IMR-90 (cell line): ENCODE data around the gene IGF2. TPM values are rescaled to one million over a fixed set of nuclear protein-coding genes. Genes with fewer than 3 reads are reported as not detected.

Source experiments
- ATAC-seq: fragments of 200-7000 bp; cut with Tn5 transposase; 2 replicates; pipeline ENCODE4 v1.9.1; 2020; ENCODE audit warnings: low read depth, mild to moderate bottlenecking, moderate library complexity
- BruUV-seq: library from RNA; stranded (reverse); fragments of 400-500 nt; replicated peaks from 2 replicates; lab custom pipeline; 2021; lab: Mats Ljungman, UMichigan
- CTCF ChIA-PET: fragments of 300-600 bp; formaldehyde crosslinking; extraction: SDS; loops from one replicate; lab custom pipeline; 2021; ENCODE audit warnings: antibody characterized with exemption; lab: Yijun Ruan, JAX
- POLR2A ChIA-PET: fragments of 300-600 bp; sonication (Branson Sonifier 250); formaldehyde crosslinking; loops from one replicate; lab custom pipeline; 2022; ENCODE audit warnings: antibody characterized with exemption; ENCODE audit not compliant: unreplicated experiment; lab: Charles Lee
- DNase-seq: peaks from one replicate; pipeline ENCODE4 v3.0.0; 2013
- H2AFZ ChIP-seq: replicated peaks from 2 replicates; pipeline ENCODE3; 2013; ENCODE audit warnings: low read length, mild to moderate bottlenecking; ENCODE audit not compliant: poor library complexity
- H2AK5ac ChIP-seq: 2 replicates; pipeline ENCODE4 v1.6.1; 2013; ENCODE audit warnings: low read depth, low read length, inconsistent platforms
- H2AK9ac ChIP-seq: replicated peaks from 2 replicates; pipeline ENCODE3; 2013; ENCODE audit warnings: mild to moderate bottlenecking, low read depth, low read length, moderate library complexity; ENCODE audit not compliant: poor library complexity
- H2BK120ac ChIP-seq: 2 replicates; pipeline ENCODE4 v1.6.1; 2013; ENCODE audit warnings: low read depth, low read length, inconsistent platforms
- H2BK15ac ChIP-seq: 3 replicates; pipeline ENCODE4 v1.6.1; 2013; ENCODE audit warnings: low read depth, low read length, inconsistent platforms
- H2BK20ac ChIP-seq: 2 replicates; pipeline ENCODE4 v1.6.1; 2013; ENCODE audit warnings: low read depth, mild to moderate bottlenecking, inconsistent platforms, low read length, moderate library complexity
- H2BK5ac ChIP-seq: 2 replicates; pipeline ENCODE4 v1.6.1; 2013; ENCODE audit warnings: mild to moderate bottlenecking, low read depth, low read length, inconsistent platforms; ENCODE audit not compliant: poor library complexity, severe bottlenecking
- H3K14ac ChIP-seq: replicated peaks from 2 replicates; pipeline ENCODE4 v1.6.1; 2013; ENCODE audit warnings: low read depth, low read length, inconsistent platforms
- H3K18ac ChIP-seq: 2 replicates; pipeline ENCODE4 v1.6.1; 2013; ENCODE audit warnings: low read depth, low read length, control low read depth
- H3K23ac ChIP-seq: 2 replicates; pipeline ENCODE4 v1.6.1; 2013; ENCODE audit warnings: low read depth, low read length, inconsistent platforms
- H3K27ac ChIP-seq: 2 replicates; pipeline ENCODE4 v1.5.1; 2013; ENCODE audit warnings: mild to moderate bottlenecking, control low read depth, low read length; ENCODE audit not compliant: insufficient read depth
- H3K27me3 ChIP-seq: 2 replicates; pipeline ENCODE4 v1.6.1; 2013; ENCODE audit warnings: low read length; ENCODE audit not compliant: control insufficient read depth, insufficient read depth
- H3K36me3 ChIP-seq: 2 replicates; pipeline ENCODE4 v1.6.1; 2013; ENCODE audit warnings: low read length, mixed read lengths; ENCODE audit not compliant: control insufficient read depth, insufficient read depth
- H3K4ac ChIP-seq: 2 replicates; pipeline ENCODE4 v1.6.1; 2013; ENCODE audit warnings: low read depth, low read length, inconsistent platforms
- H3K4me1 ChIP-seq: 2 replicates; pipeline ENCODE4 v1.6.1; 2013; ENCODE audit warnings: low read length, mixed read lengths; ENCODE audit not compliant: control insufficient read depth, insufficient read depth
- H3K4me2 ChIP-seq: 2 replicates; pipeline ENCODE4 v1.6.1; 2013; ENCODE audit warnings: low read depth, mild to moderate bottlenecking, control low read depth, low read length, moderate library complexity
- H3K4me3 ChIP-seq: 2 replicates; pipeline ENCODE4 v1.5.1; 2013; ENCODE audit warnings: low read depth, mild to moderate bottlenecking, control low read depth, low read length, moderate library complexity; ENCODE audit not compliant: insufficient read depth
- H3K56ac ChIP-seq: 2 replicates; pipeline ENCODE4 v1.6.1; 2013; ENCODE audit warnings: low read length, inconsistent platforms; ENCODE audit not compliant: insufficient read depth; ENCODE audit errors: extremely low read depth
- H3K79me1 ChIP-seq, 2 experiments: 2 replicates each; pipeline ENCODE4 v1.6.1; 2013; ENCODE audit warnings: low read length in 2 of 2, inconsistent platforms in 1 of 2, low read depth in 1 of 2
- H3K9ac ChIP-seq: 2 replicates; pipeline ENCODE4 v1.6.1; 2013; ENCODE audit warnings: low read depth, low read length, control low read depth
- H3K9me1 ChIP-seq: 2 replicates; pipeline ENCODE4 v1.6.1; 2013; ENCODE audit warnings: low read length, inconsistent platforms; ENCODE audit not compliant: insufficient read depth
- H3K9me3 ChIP-seq: 2 replicates; pipeline ENCODE4 v1.6.1; 2013; ENCODE audit warnings: low read length; ENCODE audit not compliant: control insufficient read depth, insufficient read depth
- H4K20me1 ChIP-seq: 2 replicates; pipeline ENCODE4 v1.6.1; 2013; ENCODE audit warnings: low read length, inconsistent platforms; ENCODE audit not compliant: insufficient read depth
- H4K5ac ChIP-seq: 2 replicates; pipeline ENCODE4 v1.6.1; 2013; ENCODE audit warnings: mild to moderate bottlenecking, low read depth, low read length, control low read depth
- H4K8ac ChIP-seq, 2 experiments: 2 replicates each; pipeline ENCODE4 v1.6.1; 2013; ENCODE audit warnings: low read depth in 2 of 2, low read length in 2 of 2, control low read depth in 1 of 2, inconsistent platforms in 1 of 2
- H4K91ac ChIP-seq: 2 replicates; pipeline ENCODE4 v1.6.1; 2013; ENCODE audit warnings: low read depth, low read length, inconsistent platforms; ENCODE audit not compliant: insufficient read depth
- BHLHE40 ChIP-seq: fragments of 150-350 bp; IDR thresholded peaks from 2 replicates; pipeline ENCODE4 v1.6.1; 2016; ENCODE audit warnings: mild to moderate bottlenecking, low read depth, low read length
- CEBPB ChIP-seq: IDR thresholded peaks from 2 replicates; pipeline ENCODE4 v1.6.1; 2012; ENCODE audit warnings: low read depth, low read length, improper control_type of control experiment
- FOS ChIP-seq: fragments of 150-350 bp; IDR thresholded peaks from 2 replicates; pipeline ENCODE4 v1.6.1; 2016; ENCODE audit warnings: low read depth, low read length
- MAFK ChIP-seq: IDR thresholded peaks from 2 replicates; pipeline ENCODE4 v1.6.1; 2012; ENCODE audit warnings: low read depth, low read length, improper control_type of control experiment
- MAZ ChIP-seq: IDR thresholded peaks from 2 replicates; pipeline ENCODE4 v1.6.1; 2012; ENCODE audit warnings: low read depth, mild to moderate bottlenecking, low read length, improper control_type of control experiment, moderate library complexity, borderline replicate concordance
- POLR2A ChIP-seq: IDR thresholded peaks from 2 replicates; pipeline ENCODE4 v1.6.1; 2012; ENCODE audit warnings: mild to moderate bottlenecking, low read depth, low read length
- RAD21 ChIP-seq: IDR thresholded peaks from 2 replicates; pipeline ENCODE4 v1.6.1; 2012; ENCODE audit warnings: low read length, improper control_type of control experiment
- SMC3 ChIP-seq: fragments of 150-350 bp; IDR thresholded peaks from 2 replicates; pipeline ENCODE4 v1.6.1; 2016; ENCODE audit warnings: low read depth, mild to moderate bottlenecking, antibody characterized with exemption, low read length, moderate library complexity
- WGBS, 2 experiments: methylation state at CpG; one replicate each; pipeline versions ENCODE4 v1.1.5 to v1.1.7; 2013; ENCODE audit warnings: missing lambda C conversion rate in 2 of 2; ENCODE audit not compliant: insufficient read length in 1 of 2; ENCODE audit errors: extremely low coverage in 2 of 2; 5-methylcytosine and 5-hydroxymethylcytosine counted together
- dilution Hi-C: fragments of 300-500 bp; cut with HindIII; formaldehyde crosslinking; loops from one replicate; pipeline ENCODE4 v1.14.3; 2018; ENCODE audit warnings: low sequenced_read_pairs; ENCODE audit not compliant: unreplicated experiment
- in situ Hi-C: fragments of 300-500 bp; cut with MboI; formaldehyde crosslinking; loops from 3 replicates; pipeline ENCODE4 v1.14.3; 2019; ENCODE audit warnings: low sequenced_read_pairs, inconsistent platforms, mixed read lengths
- intact Hi-C: fragments of 100-400 bp; cut with micrococcal nuclease; formaldehyde crosslinking; loops from 2 replicates; pipeline ENCODE4 v1.10.0; 2022
- polyA plus RNA-seq, 3 experiments: library from polyadenylated mRNA; depleted of rRNA; stranded (reverse); fragments of >200 nt; gene quantifications; 2 replicates each; pipeline ENCODE4 v1.2.3, GENCODE V29; 2012; ENCODE audit warnings: low replicate concordance in 1 of 3
- total RNA-seq: library from RNA; depleted of rRNA; stranded (reverse); fragments of >200 nt; gene quantifications from 2 replicates; pipeline ENCODE4 v1.2.3, GENCODE V29; 2012
- TF ChIP-seq, protein P1 (sequence below): conservative IDR thresholded peaks from 2 replicates; pipeline ENCODE4 v1.5.1; 2012; ENCODE audit warnings: mild to moderate bottlenecking, low read depth, low read length, improper control_type of control experiment
- TF ChIP-seq, protein P2 (sequence below): fragments of 150-350 bp; IDR thresholded peaks from 2 replicates; pipeline ENCODE4 v1.6.1; 2017; ENCODE audit warnings: mild to moderate bottlenecking, antibody characterized with exemption, low read length, low read depth

IGF2 gene
- total and polyA plus RNA-seq, 2 of the 4 experiments (the other 2 are of a cell fraction) = 2.3 to 21.8 TPM

DNA sequence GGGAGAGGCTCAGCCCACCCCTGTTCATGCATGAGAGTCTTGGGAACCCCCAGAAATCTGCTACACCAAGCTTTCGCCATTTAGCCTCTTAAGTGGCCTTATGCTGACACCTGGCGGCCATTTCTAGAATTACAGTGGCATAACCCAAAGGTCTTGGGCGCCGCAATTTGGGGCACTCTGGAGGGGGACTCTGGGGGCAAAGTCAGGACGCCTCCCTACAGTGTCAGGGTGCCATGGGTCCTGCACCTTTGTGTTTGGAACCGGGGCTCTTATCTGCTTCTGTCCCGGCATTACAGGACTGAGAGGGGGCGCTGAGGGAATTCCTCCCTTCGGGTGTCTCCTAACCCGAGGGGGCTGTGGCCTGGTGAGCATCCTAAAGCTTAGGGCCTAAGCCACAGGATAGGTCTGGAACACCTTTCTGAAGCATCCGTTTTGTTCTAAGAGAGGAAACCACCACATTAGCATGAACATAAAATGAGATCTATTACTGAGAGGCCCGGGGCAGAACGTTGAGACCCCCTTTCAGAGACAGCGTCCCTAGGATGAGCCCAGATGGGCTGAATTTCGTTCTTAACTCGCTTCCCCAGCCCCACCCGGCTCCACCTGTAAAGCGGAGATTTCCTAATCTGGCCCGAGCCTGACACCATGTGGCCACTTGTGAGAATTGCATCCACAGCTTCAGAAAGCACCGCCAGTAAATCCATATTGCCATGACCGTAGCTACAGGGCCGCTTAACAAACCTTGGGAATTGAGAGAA is 12.5 kb upstream of the IGF2 start:
- H4K8ac ChIP-seq = no peak overlapping the region
- peaks cover 41% of the 10 kb centered on the region for H3K27me3 ChIP-seq
- H2AK5ac ChIP-seq = no peak overlapping the region
- dilution Hi-C loops = no loop called here
- H3K14ac ChIP-seq = no peak overlapping the region
- no TSS peak for BruUV-seq
- no peaks in the 10 kb centered on the region for H3K9me1 ChIP-seq
- no peaks in the 10 kb centered on the region for H3K79me1 ChIP-seq
- no peak overlapping the region for H3K23ac ChIP-seq
- CTCF ChIA-PET = interaction anchor here (0.6 to 5.3 kb wide), 27 partner anchors 8 to 505 kb away, joined by 3 to 98 read pairs (median 4); partner anchors contain the start of gene TNNI2
- WGBS, 2 experiments = 0% methylated on average over 3 of the region's 22 CpGs; no CpG with 5 or more reads in 1 of the 2 experiments
- in situ Hi-C loops = loop anchor here (5.0 kb wide), 2 partner anchors 269 to 454 kb away; partner anchors contain the start of gene KRTAP5-6
- H4K20me1 ChIP-seq = peaks cover 3% of the 10 kb centered on the region; the same call in 1 of the 2 replicates
- no peak overlapping the region for H3K18ac ChIP-seq
- no peak overlapping the region for H3K4me3 ChIP-seq
- no peak overlapping the region for H2BK120ac ChIP-seq
- no peak overlapping the region for H3K4ac ChIP-seq
- H3K56ac ChIP-seq = no peak overlapping the region
- peak overlapping the region; percentile 0 for H2AK9ac ChIP-seq
- peak; percentile 76 for ATAC-seq
- H2BK15ac ChIP-seq = no peak overlapping the region
- no peak overlapping the region for H2BK20ac ChIP-seq
- POLR2A ChIA-PET = interaction anchor here (0.6 kb wide), 1 partner anchor 116 kb away, joined by 3 read pairs; no protein-coding TSS in a partner anchor
- H3K9me3 ChIP-seq = no peaks in the 10 kb centered on the region
- no peak overlapping the region for H4K5ac ChIP-seq
- no peak overlapping the region for H3K27ac ChIP-seq
- no peaks in the 10 kb centered on the region for H3K4me1 ChIP-seq
- H3K4me2 ChIP-seq = no peak overlapping the region
- peak; percentile 54 for DNase-seq
- H2BK5ac ChIP-seq = no peak overlapping the region
- no peaks in the 10 kb centered on the region for H3K36me3 ChIP-seq
- no peak overlapping the region for H3K9ac ChIP-seq
- peak overlapping the region; percentile 40 for H2AFZ ChIP-seq
- no peak overlapping the region for H4K91ac ChIP-seq
- intact Hi-C loops = loop anchor here (1.0 kb wide), 3 partner anchors 269 to 458 kb away; no protein-coding TSS in a partner anchor
- TF ChIP-seq POLR2A = no peak
- TF ChIP-seq MAZ = peak; percentile 24; the same call in 1 of the 2 replicates
- TF ChIP-seq SMC3 = peak; percentile 85
- TF ChIP-seq BHLHE40 = no peak
- TF ChIP-seq, protein P1, sequence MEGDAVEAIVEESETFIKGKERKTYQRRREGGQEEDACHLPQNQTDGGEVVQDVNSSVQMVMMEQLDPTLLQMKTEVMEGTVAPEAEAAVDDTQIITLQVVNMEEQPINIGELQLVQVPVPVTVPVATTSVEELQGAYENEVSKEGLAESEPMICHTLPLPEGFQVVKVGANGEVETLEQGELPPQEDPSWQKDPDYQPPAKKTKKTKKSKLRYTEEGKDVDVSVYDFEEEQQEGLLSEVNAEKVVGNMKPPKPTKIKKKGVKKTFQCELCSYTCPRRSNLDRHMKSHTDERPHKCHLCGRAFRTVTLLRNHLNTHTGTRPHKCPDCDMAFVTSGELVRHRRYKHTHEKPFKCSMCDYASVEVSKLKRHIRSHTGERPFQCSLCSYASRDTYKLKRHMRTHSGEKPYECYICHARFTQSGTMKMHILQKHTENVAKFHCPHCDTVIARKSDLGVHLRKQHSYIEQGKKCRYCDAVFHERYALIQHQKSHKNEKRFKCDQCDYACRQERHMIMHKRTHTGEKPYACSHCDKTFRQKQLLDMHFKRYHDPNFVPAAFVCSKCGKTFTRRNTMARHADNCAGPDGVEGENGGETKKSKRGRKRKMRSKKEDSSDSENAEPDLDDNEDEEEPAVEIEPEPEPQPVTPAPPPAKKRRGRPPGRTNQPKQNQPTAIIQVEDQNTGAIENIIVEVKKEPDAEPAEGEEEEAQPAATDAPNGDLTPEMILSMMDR = peak; percentile 78
- TF ChIP-seq, protein P2, sequence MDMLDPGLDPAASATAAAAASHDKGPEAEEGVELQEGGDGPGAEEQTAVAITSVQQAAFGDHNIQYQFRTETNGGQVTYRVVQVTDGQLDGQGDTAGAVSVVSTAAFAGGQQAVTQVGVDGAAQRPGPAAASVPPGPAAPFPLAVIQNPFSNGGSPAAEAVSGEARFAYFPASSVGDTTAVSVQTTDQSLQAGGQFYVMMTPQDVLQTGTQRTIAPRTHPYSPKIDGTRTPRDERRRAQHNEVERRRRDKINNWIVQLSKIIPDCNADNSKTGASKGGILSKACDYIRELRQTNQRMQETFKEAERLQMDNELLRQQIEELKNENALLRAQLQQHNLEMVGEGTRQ = no peak
- no peak for TF ChIP-seq MAFK
- no peak for TF ChIP-seq FOS
- TF ChIP-seq RAD21 = peak; percentile 77
- TF ChIP-seq CEBPB = peak; percentile 77
